OCI-M2 (cell line): ENCODE data around the gene MUC4.
"Not testable (repeated sequence)": the region's sequence is repeated elsewhere in the genome, so short reads cannot be mapped to it uniquely, and the experiment has no call there.

Experiments used
- DNase-seq: peaks from one replicate; lab custom pipeline; 2025; ENCODE audit not compliant: unreplicated experiment; lab: John Stamatoyannopoulos, UW

The MUC4 gene

GRCh38 chr3:195744437-195744836 lies 67.3 kb downstream of the MUC4 start:
- no peak for DNase-seq

DNA sequence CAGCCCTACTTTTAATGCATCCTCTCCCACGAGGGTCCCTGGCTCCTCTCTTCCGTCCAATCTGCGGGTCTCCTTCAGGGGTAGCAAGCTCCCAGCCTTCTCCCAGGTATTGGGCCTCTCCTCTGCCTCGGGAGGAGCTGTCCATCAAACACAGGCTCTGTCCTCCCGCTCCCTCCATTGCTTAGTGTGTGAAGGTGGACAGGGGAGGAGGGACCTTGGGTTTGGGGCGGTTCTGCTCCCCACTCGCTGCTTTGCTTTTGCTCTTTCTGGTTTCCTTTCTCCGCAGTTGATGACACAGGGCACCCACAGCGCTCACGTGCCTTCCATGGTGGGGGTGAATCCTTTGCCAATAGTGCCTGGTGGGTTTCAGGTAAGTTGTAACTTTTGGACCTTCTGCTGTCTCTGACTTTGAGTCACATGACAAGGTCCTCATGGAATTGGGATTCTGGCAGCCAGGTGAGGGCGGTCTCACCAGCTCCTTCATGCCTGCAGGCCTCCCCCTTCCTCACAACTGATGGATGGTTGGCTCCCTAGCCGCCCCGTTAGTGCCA lies 72.1 kb downstream of the MUC4 start:
- no peak for DNase-seq

- DNase-seq: no peak
Measured at GRCh38 chr3:195738274-195739044, 73.3 kb downstream of the MUC4 start.

DNA sequence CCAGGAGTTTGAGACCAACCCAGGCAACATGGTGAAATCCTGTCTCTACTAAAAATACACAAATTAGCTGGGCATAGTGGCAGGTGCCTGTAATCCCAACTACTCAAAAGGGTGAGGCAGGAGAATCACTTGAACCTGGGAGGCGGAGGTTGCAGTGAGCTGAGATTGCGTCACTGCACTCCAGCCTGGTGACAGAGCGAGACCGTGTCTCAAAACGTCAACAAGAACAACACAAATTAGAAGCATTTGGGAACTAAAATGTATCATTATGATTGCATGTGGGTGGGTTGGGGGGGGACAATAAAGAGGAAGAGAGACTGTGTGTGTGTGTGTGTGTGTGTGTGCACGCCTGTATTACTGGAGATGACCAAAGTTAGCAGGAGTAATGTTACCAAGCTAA lies 73.9 kb downstream of the MUC4 start:
- DNase-seq: not testable (repeated sequence)

DNA sequence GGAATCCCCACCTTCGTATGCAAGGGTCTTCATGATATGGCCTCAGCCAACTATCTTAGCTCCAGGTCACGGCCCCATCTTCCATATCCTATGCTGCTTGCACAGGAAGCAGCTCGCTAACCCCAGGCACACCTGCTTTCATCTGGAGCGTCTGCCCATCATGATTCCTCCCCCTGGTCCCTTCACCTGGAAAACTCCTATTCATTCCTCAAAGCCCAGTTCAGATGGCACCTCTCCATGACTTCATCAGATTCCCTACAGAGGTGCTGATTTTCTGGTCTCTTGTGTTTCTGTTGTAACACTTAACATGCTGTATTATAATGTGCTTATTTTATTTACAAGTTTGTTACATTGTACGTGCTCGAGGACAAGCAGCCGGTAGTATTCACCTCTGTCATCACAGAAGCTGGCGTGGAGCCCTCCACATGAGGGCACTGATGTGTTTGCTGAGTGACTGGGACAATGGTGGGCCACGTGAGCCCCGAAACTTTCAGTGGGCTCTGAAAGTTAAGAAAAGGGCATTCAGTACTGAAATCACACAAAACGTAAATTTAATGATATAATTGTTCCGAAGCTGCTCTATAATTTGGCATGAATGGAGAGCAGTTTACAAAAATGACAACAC lies 74.8 kb downstream of the MUC4 start:
- DNase-seq: no peak

DNA sequence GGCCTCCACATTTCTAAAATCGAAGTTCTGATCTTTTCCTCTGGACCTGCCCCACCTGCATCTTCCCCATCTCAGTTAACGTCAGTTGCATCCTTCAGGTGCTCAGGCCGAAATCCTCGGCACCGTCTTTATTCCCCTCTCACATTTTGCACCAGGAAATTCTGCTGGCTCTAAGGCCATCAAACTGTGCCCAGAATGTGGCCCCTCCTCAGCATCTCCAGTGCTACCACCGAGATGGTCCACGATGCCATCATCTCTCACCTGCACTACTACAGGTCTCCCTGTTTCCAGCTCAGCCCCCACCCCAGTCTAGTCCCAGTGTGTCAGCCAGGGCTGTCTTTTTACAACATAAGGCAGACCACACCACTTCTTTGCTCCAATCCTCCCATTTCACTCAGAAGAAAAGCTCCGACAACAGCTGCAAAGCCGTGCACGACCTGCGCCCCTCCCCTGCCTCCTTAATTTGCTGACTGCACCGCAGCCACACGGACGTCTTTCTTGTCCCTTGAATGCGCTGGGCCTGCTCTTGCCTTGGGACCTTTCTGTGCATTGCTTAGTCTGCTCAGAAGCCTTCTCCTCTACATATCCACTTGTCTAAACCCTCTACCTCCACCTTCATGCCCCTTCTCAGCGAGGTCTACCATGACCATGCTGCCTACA lies 76.6 kb downstream of the MUC4 start:
- DNase-seq: no peak

DNA sequence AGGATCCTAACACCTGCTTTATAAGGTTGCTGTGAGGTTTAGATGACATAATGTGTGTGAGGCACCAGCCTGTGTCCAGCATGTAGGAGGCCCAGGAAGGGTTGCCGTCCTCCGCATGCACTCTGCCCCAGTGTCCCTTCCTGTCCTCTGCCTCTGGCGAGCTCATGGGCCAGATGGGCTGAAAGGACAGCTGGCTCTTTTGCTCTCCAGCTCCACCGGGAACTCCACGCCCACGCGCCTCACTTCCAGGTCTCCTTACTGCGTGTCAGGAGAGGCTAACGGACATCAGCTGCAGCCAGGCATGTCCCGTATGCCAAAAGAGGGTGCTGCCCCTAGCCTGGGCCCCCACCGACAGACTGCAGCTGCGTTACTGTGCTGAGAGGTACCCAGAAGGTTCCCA lies 78.8 kb downstream of the MUC4 start:
- DNase-seq: no peak

GRCh38 chr3:195731356-195731905 lies 80.3 kb downstream of the MUC4 start:
- DNase-seq: no peak

GRCh38 chr3:195729476-195730251 lies 82.1 kb downstream of the MUC4 start:
- no peak for DNase-seq

DNA sequence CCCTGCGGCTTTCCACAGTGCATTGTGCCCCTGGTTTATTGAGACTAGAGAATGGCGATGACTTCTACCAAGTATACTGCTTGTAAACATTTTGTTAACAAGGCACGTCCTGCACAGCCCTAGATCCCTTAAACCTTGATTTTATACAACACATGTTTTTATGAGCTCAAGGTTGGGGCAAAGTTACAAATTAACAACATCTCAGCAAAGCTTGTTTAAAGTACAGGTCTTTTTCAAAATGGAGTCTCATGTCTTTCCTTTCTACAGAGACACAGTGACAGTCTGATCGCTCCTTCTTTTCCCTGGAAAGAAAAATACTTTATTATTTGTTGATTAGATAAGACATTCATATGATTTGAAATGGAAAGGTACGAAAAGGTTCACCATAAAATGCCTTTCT lies 82.9 kb downstream of the MUC4 start:
- DNase-seq: not testable (repeated sequence)

DNA sequence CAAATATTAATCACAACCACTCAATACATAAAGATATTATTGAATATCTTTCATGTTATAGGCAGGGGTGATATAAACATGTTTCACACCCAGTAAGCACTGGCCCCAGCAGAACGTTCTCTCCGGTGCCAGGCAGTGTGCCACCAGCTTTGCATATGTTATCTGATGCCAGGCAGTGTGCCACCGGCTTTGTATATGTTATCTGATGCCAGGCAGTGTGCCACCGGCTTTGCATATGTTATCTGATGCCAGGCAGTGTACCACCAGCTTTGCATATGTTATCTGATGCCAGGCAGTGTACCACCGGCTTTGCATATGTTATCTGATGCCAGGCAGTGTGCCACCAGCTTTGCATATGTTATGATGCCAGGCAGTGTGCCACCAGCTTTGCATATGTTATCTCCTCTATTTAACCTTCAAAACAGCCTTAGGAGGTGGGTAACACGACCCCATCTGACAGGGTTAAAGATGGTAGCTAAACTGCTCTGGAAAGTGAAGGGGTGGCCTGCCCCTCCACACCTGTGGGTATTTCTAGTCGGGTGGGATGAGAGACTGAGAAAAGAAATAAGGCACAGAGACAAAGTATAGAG lies 84.0 kb downstream of the MUC4 start:
- DNase-seq: no peak

DNA sequence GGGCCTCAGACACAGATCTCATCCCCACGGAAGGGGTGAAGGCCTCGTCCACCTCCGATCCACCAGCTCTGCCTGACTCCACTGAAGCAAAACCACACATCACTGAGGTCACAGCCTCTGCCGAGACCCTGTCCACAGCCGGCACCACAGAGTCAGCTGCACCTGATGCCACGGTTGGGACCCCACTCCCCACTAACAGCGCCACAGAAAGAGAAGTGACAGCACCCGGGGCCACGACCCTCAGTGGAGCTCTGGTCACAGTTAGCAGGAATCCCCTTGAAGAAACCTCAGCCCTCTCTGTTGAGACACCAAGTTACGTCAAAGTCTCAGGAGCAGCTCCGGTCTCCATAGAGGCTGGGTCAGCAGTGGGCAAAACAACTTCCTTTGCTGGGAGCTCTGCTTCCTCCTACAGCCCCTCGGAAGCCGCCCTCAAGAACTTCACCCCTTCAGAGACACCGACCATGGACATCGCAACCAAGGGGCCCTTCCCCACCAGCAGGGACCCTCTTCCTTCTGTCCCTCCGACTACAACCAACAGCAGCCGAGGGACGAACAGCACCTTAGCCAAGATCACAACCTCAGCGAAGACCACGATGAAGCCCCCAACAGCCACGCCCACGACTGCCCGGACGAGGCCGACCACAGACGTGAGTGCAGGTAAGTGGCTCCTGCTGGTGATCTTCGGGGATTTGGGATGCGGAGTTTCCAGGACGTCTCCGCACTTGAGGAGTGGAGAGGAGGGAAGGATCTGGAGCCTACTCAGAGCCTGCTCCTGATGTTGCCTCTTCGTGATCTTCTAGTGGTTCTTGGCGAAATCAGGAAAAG lies 85.6 kb downstream of the MUC4 start:
- DNase-seq: not testable (repeated sequence)

DNA sequence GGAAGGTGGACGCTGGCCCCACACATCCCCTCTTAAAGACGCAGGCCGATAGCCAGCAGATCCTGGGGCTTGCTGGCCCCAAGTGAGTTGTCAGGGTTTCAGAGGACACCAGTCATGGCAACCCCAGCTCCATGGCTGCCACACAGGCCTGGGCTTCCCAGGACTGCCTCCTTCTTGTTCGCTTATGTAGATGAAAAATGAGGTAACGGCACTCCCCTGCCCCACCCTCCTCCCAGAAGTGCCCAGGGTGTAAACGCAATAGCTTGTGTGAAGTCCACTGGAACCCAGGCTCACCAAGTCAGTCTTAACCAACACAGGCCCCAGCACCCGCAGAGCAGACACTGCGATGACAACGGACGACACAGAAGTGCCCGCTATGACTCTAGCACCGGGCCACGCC lies 87.4 kb downstream of the MUC4 start:
- not testable (repeated sequence) for DNase-seq

GRCh38 chr3:195722996-195723345 lies 88.8 kb downstream of the MUC4 start:
- not testable (repeated sequence) for DNase-seq

DNA sequence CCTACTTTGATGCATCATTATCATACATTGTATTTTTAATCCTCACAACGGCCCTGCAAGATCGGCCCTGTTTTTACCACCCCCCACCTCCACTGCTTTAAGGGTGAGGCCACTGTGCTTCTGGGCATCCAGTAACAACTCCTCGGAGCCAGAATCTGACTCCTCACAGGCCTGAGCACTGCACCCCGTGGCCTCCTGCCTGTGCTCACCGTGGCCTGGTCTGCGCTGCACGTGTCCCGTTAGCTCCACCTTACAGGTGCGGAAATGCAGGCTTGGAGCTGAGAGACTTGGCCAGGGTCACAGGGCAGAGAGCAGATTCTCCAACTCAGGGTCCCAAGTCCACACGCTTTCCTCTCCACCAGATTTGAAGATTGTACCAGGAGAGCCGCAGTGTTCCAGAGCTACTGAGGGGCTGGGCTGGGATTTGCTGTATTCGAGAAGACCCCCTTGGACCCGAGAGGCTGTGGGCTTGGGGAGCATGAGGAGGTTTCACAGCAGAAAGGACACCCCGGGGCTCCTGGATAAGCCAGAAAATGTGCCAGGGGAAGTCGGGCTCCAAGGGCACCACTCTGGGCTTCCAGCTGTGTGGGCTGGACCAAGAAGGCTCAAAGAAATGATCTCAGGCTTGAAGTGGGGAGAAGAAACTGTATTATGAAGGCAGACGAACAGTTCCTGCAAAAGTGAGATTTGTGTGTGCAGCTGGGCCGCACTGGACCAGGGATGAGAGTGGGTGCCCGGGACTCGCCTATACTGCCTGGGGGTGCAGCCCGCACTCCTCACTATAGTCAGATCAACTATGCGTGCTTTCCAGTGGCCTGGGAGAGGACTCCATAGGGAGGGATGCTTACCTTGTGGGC lies 89.4 kb downstream of the MUC4 start:
- not testable (repeated sequence) for DNase-seq

- not testable (repeated sequence) for DNase-seq
Measured at GRCh38 chr3:195720831-195721506, 90.8 kb downstream of the MUC4 start, which contains the start of gene MUC20. MUC20 (plus strand) TSS chr3:195720978; CDS start chr3:195721008, 30 bp downstream.

GRCh38 chr3:195719514-195720254 lies 92.0 kb downstream of the MUC4 start:
- not testable (repeated sequence) for DNase-seq
